Calu3 (cell line): ENCODE measurements around the gene MESP1. TPM values are rescaled to one million over a fixed set of nuclear protein-coding genes. Genes with fewer than 3 reads are reported as not detected.

ENCODE experiments used
- BruUV-seq: library from RNA; stranded (reverse); fragments of 400-500 nt; replicated peaks from 2 replicates; lab custom pipeline; 2021; lab: Mats Ljungman, UMichigan
- CTCF ChIA-PET: fragments of 300-600 bp; sonication (Branson Sonifier 250); formaldehyde crosslinking; loops from one replicate; lab custom pipeline; 2022; ENCODE audit warnings: antibody characterized with exemption; lab: Charles Lee
- DNase-seq: peaks from one replicate; pipeline ENCODE4 v3.0.0; 2022
- H3K27ac Mint-ChIP-seq: one replicate; pipeline ENCODE4 v1.8.0; 2022; ENCODE audit warnings: mixed read lengths; ENCODE audit not compliant: unreplicated experiment
- H3K27me3 Mint-ChIP-seq: one replicate; pipeline ENCODE4 v1.8.0; 2022; ENCODE audit warnings: mixed read lengths; ENCODE audit not compliant: unreplicated experiment
- H3K36me3 Mint-ChIP-seq: one replicate; pipeline ENCODE4 v1.8.0; 2022; ENCODE audit warnings: mild to moderate bottlenecking, moderate library complexity, mixed read lengths; ENCODE audit not compliant: insufficient read depth, unreplicated experiment
- H3K4me1 Mint-ChIP-seq: one replicate; pipeline ENCODE4 v1.8.0; 2022; ENCODE audit warnings: mild to moderate bottlenecking, low read depth, mixed read lengths; ENCODE audit not compliant: unreplicated experiment
- H3K4me3 Mint-ChIP-seq: one replicate; pipeline ENCODE4 v1.8.0; 2022; ENCODE audit warnings: mild to moderate bottlenecking, low read depth, moderate library complexity, mixed read lengths; ENCODE audit not compliant: unreplicated experiment
- H3K9me3 Mint-ChIP-seq: one replicate; pipeline ENCODE4 v1.8.0; 2022; ENCODE audit warnings: low read depth, mixed read lengths; ENCODE audit not compliant: unreplicated experiment
- intact Hi-C: fragments of 100-400 bp; cut with micrococcal nuclease; formaldehyde crosslinking; loops from one replicate; pipeline ENCODE4 v1.10.0; 2022; ENCODE audit not compliant: unreplicated experiment
- total RNA-seq: library from RNA; stranded (reverse); gene quantifications from 2 replicates; pipeline ENCODE4 v1.2.3, GENCODE V29; 2022
- TF ChIP-seq, protein P1 (sequence below): fragments of 200-600 bp; IDR thresholded peaks from one replicate; pipeline ENCODE4 v1.8.0; 2022; ENCODE audit warnings: antibody characterized with exemption; ENCODE audit not compliant: unreplicated experiment

MESP1 gene
- total RNA-seq, 1 experiment from 2014 or later, result 5.3 TPM

- no peaks in the 10 kb centered on the region for H3K9me3 Mint-ChIP-seq
- H3K27ac Mint-ChIP-seq, result peak overlapping the region; percentile 88
- peak overlapping the region; percentile 26 for H3K4me3 Mint-ChIP-seq
- DNase-seq, result no peak
- TF ChIP-seq, protein P1, sequence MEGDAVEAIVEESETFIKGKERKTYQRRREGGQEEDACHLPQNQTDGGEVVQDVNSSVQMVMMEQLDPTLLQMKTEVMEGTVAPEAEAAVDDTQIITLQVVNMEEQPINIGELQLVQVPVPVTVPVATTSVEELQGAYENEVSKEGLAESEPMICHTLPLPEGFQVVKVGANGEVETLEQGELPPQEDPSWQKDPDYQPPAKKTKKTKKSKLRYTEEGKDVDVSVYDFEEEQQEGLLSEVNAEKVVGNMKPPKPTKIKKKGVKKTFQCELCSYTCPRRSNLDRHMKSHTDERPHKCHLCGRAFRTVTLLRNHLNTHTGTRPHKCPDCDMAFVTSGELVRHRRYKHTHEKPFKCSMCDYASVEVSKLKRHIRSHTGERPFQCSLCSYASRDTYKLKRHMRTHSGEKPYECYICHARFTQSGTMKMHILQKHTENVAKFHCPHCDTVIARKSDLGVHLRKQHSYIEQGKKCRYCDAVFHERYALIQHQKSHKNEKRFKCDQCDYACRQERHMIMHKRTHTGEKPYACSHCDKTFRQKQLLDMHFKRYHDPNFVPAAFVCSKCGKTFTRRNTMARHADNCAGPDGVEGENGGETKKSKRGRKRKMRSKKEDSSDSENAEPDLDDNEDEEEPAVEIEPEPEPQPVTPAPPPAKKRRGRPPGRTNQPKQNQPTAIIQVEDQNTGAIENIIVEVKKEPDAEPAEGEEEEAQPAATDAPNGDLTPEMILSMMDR, result no peak
- CTCF ChIA-PET, result interaction anchor here (0.6 to 1.0 kb wide), 2 partner anchors 35 to 37 kb away, joined by 3 to 4 read pairs; partner anchors contain the start of gene MESP1
- H3K4me1 Mint-ChIP-seq, result peaks cover 46% of the 10 kb centered on the region
- BruUV-seq, result no TSS peak
- H3K36me3 Mint-ChIP-seq, result peaks cover 12% of the 10 kb centered on the region
- intact Hi-C loops, result loop anchor here (5.0 kb wide), 1 partner anchor 62 kb away; no protein-coding TSS in a partner anchor
- H3K27me3 Mint-ChIP-seq, result no peaks in the 10 kb centered on the region
Measured at GRCh38 chr15:89785774-89786140, 34.7 kb upstream of the MESP1 start.

GRCh38 chr15:89785064-89785773, 34.2 kb upstream of the MESP1 start:
- peaks cover 51% of the 10 kb centered on the region for H3K4me1 Mint-ChIP-seq

DNA sequence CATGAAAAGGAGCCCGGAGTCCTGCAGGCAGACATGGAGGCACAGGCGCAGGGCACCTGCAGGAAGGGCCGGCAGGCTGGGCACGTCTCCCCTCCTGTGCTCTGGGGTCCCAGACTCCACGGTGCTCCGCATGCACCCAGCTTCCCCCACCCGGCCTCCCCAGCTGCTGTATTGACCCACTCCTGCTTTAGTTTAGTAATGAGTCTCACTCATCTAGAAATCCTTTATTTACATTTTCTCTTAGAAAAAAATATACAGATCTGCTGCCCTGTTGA, 33.6 kb upstream of the MESP1 start:
- Mint-ChIP-seq H3K27me3 (no peaks in the 10 kb centered on the region), H3K27ac (peak overlapping the region; percentile 88), H3K4me3 (no peak overlapping the region), H3K4me1 (peaks cover 53% of the 10 kb centered on the region), H3K9me3 (no peaks in the 10 kb centered on the region), H3K36me3 (peaks cover 12% of the 10 kb centered on the region)
- intact Hi-C loops, result no loop called here
- BruUV-seq, result no TSS peak
- TF ChIP-seq, protein P1, result no peak
- CTCF ChIA-PET, result interaction anchor here (1.1 kb wide), 1 partner anchor 90 kb away, joined by 3 read pairs; no protein-coding TSS in a partner anchor
- DNase-seq, result no peak

More at GRCh38 chr15:89785064-89785773, 34.2 kb upstream of the MESP1 start:
- H3K9me3 Mint-ChIP-seq, result no peaks in the 10 kb centered on the region
- no TSS peak for BruUV-seq
- H3K4me3 Mint-ChIP-seq, result peak overlapping the region; percentile 26
- peaks cover 12% of the 10 kb centered on the region for H3K36me3 Mint-ChIP-seq
- DNase-seq, result peak; percentile 76
- H3K27me3 Mint-ChIP-seq, result no peaks in the 10 kb centered on the region
- peak overlapping the region; percentile 88 for H3K27ac Mint-ChIP-seq
- TF ChIP-seq, protein P1, result no peak
- CTCF ChIA-PET, result interaction anchor here (0.6 to 1.1 kb wide), 3 partner anchors 35 to 90 kb away, joined by 3 to 4 read pairs (median 3); partner anchors contain the start of gene MESP1
- intact Hi-C loops, result loop anchor here (5.0 kb wide), 1 partner anchor 62 kb away; no protein-coding TSS in a partner anchor

DNA sequence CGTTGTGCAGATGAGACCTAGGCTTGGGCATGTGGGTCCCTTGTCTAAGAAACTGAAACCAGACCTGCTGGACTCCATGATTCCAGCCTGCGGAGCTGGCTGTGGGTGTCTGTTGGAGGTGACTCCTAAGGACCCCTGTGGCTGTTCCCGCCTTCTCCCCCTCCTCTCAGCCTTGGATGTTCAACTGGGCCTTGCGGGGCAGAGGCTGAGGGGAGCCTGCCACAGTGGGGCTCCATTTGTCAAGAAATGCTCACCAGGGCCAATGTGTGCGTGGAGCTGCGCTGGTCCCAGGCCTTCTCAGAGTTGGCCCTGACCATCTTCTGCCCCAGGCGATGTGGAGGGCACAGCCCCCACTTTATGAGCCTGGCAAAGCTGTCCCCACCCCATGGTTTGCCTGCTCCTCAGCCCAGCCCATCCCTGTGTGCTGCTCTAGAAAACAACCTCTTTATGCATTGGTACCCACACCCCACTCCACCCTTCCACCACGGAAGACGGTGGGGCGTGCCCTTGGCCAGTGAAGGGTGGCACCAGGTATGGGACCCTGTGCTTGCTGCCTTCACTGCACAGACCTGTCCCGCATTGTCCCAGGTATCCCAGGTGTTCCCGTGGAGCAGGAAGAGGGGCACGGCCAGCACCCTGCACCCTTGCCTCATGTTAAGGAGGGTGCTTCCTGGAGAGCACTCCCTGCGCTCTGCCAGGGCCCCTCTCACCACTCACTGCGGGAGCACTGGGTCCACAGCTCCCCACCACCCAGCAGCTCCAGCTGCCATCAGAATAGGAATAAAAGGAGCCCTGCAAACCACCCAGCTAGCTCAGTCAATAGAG, 33.0 kb upstream of the MESP1 start:
- Mint-ChIP-seq H3K27ac (peak overlapping the region; percentile 88), H3K9me3 (no peaks in the 10 kb centered on the region), H3K27me3 (no peaks in the 10 kb centered on the region), H3K4me1 (peaks cover 53% of the 10 kb centered on the region), H3K36me3 (peaks cover 12% of the 10 kb centered on the region), H3K4me3 (no peak overlapping the region)
- CTCF ChIA-PET, result interaction anchor here (1.1 kb wide), 1 partner anchor 91 kb away, joined by 3 read pairs; no protein-coding TSS in a partner anchor
- DNase-seq, result no peak
- no TSS peak for BruUV-seq
- TF ChIP-seq, protein P1, result no peak
- intact Hi-C loops, result no loop called here
